SU-DHL-6 (cell line): Measurements from ENCODE around the gene C1QTNF6.

Source experiments
- H2AFZ ChIP-seq: fragments of 200-600 bp; sonication (generic); 2 replicates; pipeline ENCODE4 v1.6.1; 2014; ENCODE audit warnings: low read depth, mild to moderate bottlenecking, moderate library complexity, mixed read lengths, antibody characterized with exemption, low read length; ENCODE audit not compliant: severe bottlenecking
- H3F3A ChIP-seq: fragments of 200-600 bp; shearing (Covaris generic); 2 replicates; pipeline ENCODE4 v1.6.0; 2016; ENCODE audit warnings: antibody characterized with exemption, mild to moderate bottlenecking; ENCODE audit not compliant: insufficient read depth
- H3K27ac ChIP-seq: fragments of 200-600 bp; sonication (generic); 2 replicates; pipeline ENCODE4 v1.5.1; 2016; ENCODE audit warnings: low read depth, mild to moderate bottlenecking, low read length, moderate library complexity, mixed read lengths
- H3K27me3 ChIP-seq: fragments of 200-600 bp; sonication (generic), shearing (Covaris generic); 2 replicates; pipeline ENCODE4 v1.6.0; 2014; ENCODE audit warnings: mild to moderate bottlenecking, low read length
- H3K36me3 ChIP-seq: fragments of 200-600 bp; sonication (generic); 2 replicates; pipeline ENCODE4 v1.6.1; 2014; ENCODE audit warnings: mild to moderate bottlenecking, low read length, mixed read lengths
- H3K4me2 ChIP-seq: fragments of 300-600, 200-600 bp; shearing (Covaris generic), sonication (generic); 2 replicates; pipeline ENCODE4 v1.6.0; 2014; ENCODE audit warnings: low read length, low read depth, mild to moderate bottlenecking; ENCODE audit not compliant: poor library complexity, severe bottlenecking
- H3K4me3 ChIP-seq: fragments of 200-600 bp; sonication (generic); 2 replicates; pipeline ENCODE4 v1.5.1; 2014; ENCODE audit warnings: antibody characterized with exemption, low read length, mild to moderate bottlenecking, mixed read lengths; ENCODE audit not compliant: insufficient read depth, poor library complexity, severe bottlenecking
- H3K79me2 ChIP-seq: fragments of 200-600 bp; sonication (generic); 2 replicates; pipeline ENCODE4 v1.6.1; 2014; ENCODE audit warnings: mild to moderate bottlenecking, low read length, moderate library complexity; ENCODE audit not compliant: insufficient read depth
- H3K9ac ChIP-seq: fragments of 200-600 bp; sonication (generic); 2 replicates; pipeline ENCODE4 v1.7.0; 2014; ENCODE audit warnings: mild to moderate bottlenecking, low read length
- H3K9me2 ChIP-seq: fragments of 200-600 bp; sonication (generic); replicated peaks from 2 replicates; pipeline ENCODE4 v1.6.1; 2014; ENCODE audit warnings: low read length; ENCODE audit not compliant: insufficient read depth
- H3K9me3 ChIP-seq: fragments of 200-600 bp; sonication (generic); 2 replicates; pipeline ENCODE4 v1.6.1; 2014; ENCODE audit warnings: low read length, mixed read lengths; ENCODE audit not compliant: insufficient read depth
- H4K20me1 ChIP-seq: fragments of 200-600 bp; sonication (generic); 2 replicates; pipeline ENCODE4 v1.6.1; 2014; ENCODE audit warnings: low read depth, mild to moderate bottlenecking, antibody characterized with exemption, low read length, moderate library complexity, mixed read lengths
- CTCF ChIP-seq: fragments of 200-600 bp; sonication (generic); IDR thresholded peaks from one replicate; pipeline ENCODE4 v1.5.1; 2017; ENCODE audit warnings: antibody characterized with exemption, mild to moderate bottlenecking, low read length, moderate library complexity; ENCODE audit not compliant: insufficient read depth, poor library complexity, severe bottlenecking
- EZH2phosphoT487 ChIP-seq: fragments of 200-600 bp; sonication (generic), shearing (Covaris generic); conservative IDR thresholded peaks from 2 replicates; pipeline ENCODE4 v1.6.1; 2018; ENCODE audit warnings: mild to moderate bottlenecking, antibody characterized with exemption, low read length, moderate library complexity, mixed read lengths

Gene C1QTNF6

GRCh38 chr22:37226087-37226486 lies 38.0 kb upstream of the C1QTNF6 start:
- Histone ChIP-seq H3K36me3 (0 out of 2 replicates have a peak, but pooled peaks cover 5% of the 10 kb centered on the region), H3K27ac (no peak overlapping the region), H4K20me1 (no peaks in the 10 kb centered on the region), H3K4me2 (no peak overlapping the region), H3K27me3 (no peaks in the 10 kb centered on the region), H3K9ac (no peak overlapping the region), H3K4me3 (no peak overlapping the region), H3F3A (peaks cover 26% of the 10 kb centered on the region), H3K9me3 (no peaks in the 10 kb centered on the region), H2AFZ (no peak overlapping the region), H3K79me2 (peaks cover 7% of the 10 kb centered on the region; the same call in 1 of the 2 replicates), H3K9me2 (no peaks in the 10 kb centered on the region)
- TF ChIP-seq CTCF: no peak
- TF ChIP-seq EZH2phosphoT487: no peak

- no peaks in the 10 kb centered on the region for H3K9me2 ChIP-seq
- H3K9me3 ChIP-seq: no peaks in the 10 kb centered on the region
- H3K4me3 ChIP-seq: no peak overlapping the region
- no peaks in the 10 kb centered on the region for H3K27me3 ChIP-seq
- H4K20me1 ChIP-seq: no peaks in the 10 kb centered on the region
- H3F3A ChIP-seq: peaks cover 26% of the 10 kb centered on the region
- no peak for TF ChIP-seq EZH2phosphoT487
- TF ChIP-seq CTCF: no peak
- no peak overlapping the region for H3K9ac ChIP-seq
- H3K36me3 ChIP-seq: 0 out of 2 replicates have a peak, but pooled peaks cover 5% of the 10 kb centered on the region
- 0 out of 2 replicates have a peak overlapping the region, but pooled peaks have one; percentile 20 for H3K27ac ChIP-seq
- peaks cover 7% of the 10 kb centered on the region; the same call in 1 of the 2 replicates for H3K79me2 ChIP-seq
- no peak overlapping the region for H2AFZ ChIP-seq
- H3K4me2 ChIP-seq: no peak overlapping the region
Observed at GRCh38 chr22:37225481-37225880, 37.4 kb upstream of the C1QTNF6 start.

- Histone ChIP-seq H2AFZ (no peak overlapping the region), H3K79me2 (peaks cover 7% of the 10 kb centered on the region; the same call in 1 of the 2 replicates), H3K4me2 (no peak overlapping the region), H3K27ac (0 out of 2 replicates have a peak overlapping the region, but pooled peaks have one; percentile 20), H3K9ac (no peak overlapping the region), H3K9me2 (no peaks in the 10 kb centered on the region), H3F3A (peaks cover 26% of the 10 kb centered on the region), H4K20me1 (no peaks in the 10 kb centered on the region), H3K27me3 (no peaks in the 10 kb centered on the region), H3K36me3 (0 out of 2 replicates have a peak, but pooled peaks cover 5% of the 10 kb centered on the region), H3K9me3 (no peaks in the 10 kb centered on the region), H3K4me3 (no peak overlapping the region)
- no peak for TF ChIP-seq EZH2phosphoT487
- no peak for TF ChIP-seq CTCF
Observed at GRCh38 chr22:37224757-37225420, 36.8 kb upstream of the C1QTNF6 start.
